H1 (cell line): ENCODE results near the gene ELFN2. TPM values are rescaled to one million over a fixed set of nuclear protein-coding genes. Genes with fewer than 3 reads are reported as not detected.

Experiments
- EZH2 ChIP-seq: fragments of 200-600 bp; sonication (generic); IDR thresholded peaks from 2 replicates; pipeline ENCODE4 v1.7.1; 2012; ENCODE audit warnings: low read depth, mild to moderate bottlenecking, moderate library complexity, low read length, inconsistent platforms; ENCODE audit not compliant: severe bottlenecking
- RAD21 ChIP-seq, 2 experiments: IDR thresholded peaks in 1 of 2; conservative IDR thresholded peaks in 1 of 2; 2 replicates each; pipeline ENCODE4 v1.6.1; 2011; ENCODE audit warnings: low read depth in 2 of 2, low read length in 2 of 2, improper control_type of control experiment in 1 of 2, inconsistent platforms in 1 of 2, mild to moderate bottlenecking in 1 of 2, moderate library complexity in 1 of 2
- polyA plus RNA-seq, 7 experiments: library from polyadenylated mRNA; depleted of rRNA in 3 of 7; stranded (reverse) in 5 of 7; unstranded in 2 of 7; fragments of >200 nt in 5 of 7; fragments of 200-250 nt in 2 of 7; gene quantifications; 1 replicate in 5 of 7; 2 replicates in 1 of 7; 4 replicates in 1 of 7; pipeline versions ENCODE4 v1.2.1 to v1.2.3, GENCODE V29; 2011 to 2013; ENCODE audit warnings: missing spikeins in 2 of 7, mixed read lengths in 2 of 7
- total RNA-seq: library from RNA; stranded (reverse); fragmentation: NEBNext Ultra II Directional; extraction: Animal tissue kit (Norgen Biotek cat#: 25700); gene quantifications from 2 replicates; pipeline ENCODE4 v1.2.1, GENCODE V29; 2021
- TF ChIP-seq, protein P1 (sequence below): IDR thresholded peaks from 2 replicates; pipeline ENCODE4 v1.6.1; 2011; ENCODE audit warnings: low read depth, mild to moderate bottlenecking, low read length; ENCODE audit not compliant: insufficient read depth

The ELFN2 gene
- total and polyA plus RNA-seq, 2 of the 8 experiments (the other 6 are each of a cell fraction or from before 2014, with no cell fraction given): 0.63 to 0.88 TPM

DNA sequence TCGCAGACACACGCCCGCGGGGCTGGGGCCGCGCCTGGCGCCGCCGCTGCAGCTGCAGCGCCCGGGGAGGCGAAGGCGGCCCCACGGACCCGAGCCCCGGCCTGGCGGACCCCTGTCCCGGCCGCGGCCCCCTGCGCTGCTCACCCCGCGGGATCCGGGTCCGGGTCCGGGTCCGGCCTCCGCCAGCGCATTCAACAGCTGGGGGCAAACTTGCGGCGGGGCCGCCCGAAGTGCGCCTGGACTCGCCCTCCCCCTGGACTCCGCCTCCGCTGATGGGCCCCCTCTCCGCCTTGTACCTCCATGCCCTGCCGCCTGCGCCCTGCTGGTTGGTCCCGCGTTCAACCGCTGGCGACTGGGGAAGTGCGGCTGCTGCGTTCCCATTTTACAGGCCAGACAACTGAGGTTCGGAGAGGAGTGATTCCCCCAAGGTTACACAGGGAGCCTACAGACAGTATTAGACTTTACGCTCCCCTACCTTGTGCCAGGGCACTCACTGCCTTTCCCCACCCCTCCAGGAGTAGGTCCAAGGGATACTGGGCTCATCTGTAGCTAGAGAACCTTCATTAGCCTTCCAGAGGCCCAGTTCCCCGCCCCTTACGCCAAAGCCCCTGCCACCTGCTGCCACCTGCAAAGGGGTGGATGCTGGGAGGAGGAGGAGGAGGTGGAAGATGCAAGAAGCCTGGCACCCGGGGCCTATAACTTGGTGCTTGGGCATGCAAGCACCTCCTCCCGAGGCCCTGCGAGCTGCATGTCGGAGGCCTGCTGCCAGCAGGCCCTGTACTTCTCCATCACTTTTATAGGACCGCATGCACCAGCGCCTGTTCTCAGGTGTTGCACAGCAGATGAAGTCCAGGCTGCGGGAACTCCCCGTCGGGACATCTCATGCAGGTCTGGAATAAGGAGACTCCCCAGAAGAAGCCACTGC lies 694 bp upstream of the ELFN2 start (continued):
- TF ChIP-seq EZH2 (peak; percentile 77), RAD21 (IDR thresholded peaks at IDR 0.05 in 1 of 2, conservative IDR thresholded peaks at IDR 0.05 in 1 of 2; ENCODE audit: low read depth in 2 of 2, low read length in 2 of 2) (no peak)
- TF ChIP-seq, protein P1, sequence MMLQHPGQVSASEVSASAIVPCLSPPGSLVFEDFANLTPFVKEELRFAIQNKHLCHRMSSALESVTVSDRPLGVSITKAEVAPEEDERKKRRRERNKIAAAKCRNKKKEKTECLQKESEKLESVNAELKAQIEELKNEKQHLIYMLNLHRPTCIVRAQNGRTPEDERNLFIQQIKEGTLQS: no peak
- TF ChIP-seq, all 59 proteins: peak for 4
